ENCODE data around the gene IGFBP6.

IGFBP6 gene, protein sequence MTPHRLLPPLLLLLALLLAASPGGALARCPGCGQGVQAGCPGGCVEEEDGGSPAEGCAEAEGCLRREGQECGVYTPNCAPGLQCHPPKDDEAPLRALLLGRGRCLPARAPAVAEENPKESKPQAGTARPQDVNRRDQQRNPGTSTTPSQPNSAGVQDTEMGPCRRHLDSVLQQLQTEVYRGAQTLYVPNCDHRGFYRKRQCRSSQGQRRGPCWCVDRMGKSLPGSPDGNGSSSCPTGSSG

DNA sequence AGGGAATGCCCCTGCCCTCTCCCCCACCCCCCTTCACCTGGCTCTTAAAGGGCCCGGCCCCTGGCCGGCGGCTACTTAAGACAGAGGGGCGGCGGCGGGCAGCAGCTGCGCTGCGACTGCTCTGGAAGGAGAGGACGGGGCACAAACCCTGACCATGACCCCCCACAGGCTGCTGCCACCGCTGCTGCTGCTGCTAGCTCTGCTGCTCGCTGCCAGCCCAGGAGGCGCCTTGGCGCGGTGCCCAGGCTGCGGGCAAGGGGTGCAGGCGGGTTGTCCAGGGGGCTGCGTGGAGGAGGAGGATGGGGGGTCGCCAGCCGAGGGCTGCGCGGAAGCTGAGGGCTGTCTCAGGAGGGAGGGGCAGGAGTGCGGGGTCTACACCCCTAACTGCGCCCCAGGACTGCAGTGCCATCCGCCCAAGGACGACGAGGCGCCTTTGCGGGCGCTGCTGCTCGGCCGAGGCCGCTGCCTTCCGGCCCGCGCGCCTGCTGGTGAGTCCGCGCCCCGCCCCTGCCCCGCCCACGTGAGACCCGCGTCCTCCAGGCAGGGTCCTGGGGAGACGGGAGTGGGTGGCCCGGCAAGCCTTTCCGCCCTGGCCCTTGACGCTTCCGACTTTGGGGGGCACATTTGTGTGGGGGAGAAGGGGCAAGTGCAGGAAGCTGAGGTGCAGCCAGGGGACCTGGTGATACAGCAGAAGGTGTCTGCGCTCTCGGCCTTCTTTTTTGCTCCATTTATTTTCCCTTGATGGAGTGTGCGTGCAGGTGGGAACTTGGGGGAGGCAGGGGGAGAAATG, at the start of gene IGFBP6:
TSS of gene IGFBP6 (plus strand) at position 104 of the 790 bp plus-strand sequence. CDS start at position 155, 51 bp downstream.
- no peak for DNase-seq (ENCODE audit: low spot score)

DNA sequence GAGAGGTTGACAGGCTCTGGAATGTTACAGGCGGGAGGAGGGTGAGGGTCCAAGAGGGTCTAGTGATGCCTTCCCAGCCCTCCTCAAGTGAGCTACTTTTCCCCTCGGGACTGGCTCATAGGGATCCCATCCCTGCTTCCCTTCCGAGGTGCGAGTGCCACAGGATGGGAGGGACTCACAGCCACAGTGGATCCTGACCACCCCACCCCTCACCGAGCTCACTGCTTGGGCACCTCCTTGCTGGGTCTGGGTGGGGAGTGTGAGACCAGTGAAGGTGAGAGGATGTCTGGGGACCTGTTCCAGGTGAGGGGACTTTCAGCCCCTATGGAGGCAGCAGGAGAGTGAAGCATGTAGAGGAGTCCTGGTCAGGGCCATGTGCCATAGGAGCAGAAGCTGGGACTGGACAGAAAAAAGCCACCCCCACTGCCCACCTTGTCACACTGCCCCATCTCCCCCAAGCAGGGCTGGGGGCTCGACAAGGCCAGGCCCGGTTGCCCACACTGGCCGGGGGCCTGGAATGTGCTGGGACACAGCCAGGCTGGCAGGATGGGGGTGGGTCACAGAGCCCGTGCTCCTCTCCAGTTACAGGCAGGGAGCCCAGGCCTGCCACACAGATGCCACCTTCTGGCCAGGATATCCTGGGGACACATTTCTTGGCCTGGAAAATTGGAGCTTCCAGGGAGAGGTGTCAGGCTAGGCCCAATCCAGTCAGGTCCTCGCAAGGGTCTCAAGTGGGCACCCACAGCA, 49.3 kb upstream of the IGFBP6 start:
- DNase-seq (ENCODE audit: low spot score) = no peak

- no peak for DNase-seq (ENCODE audit: low spot score)
Measured at GRCh38 chr12:53048780-53049401, 48.6 kb upstream of the IGFBP6 start.

GRCh38 chr12:53049571-53050318, 47.7 kb upstream of the IGFBP6 start, which contains the start of gene TNS2:
Gene TNS2, plus strand, starts transcription at chr12:53050065. Its CDS starts 121 bp downstream, at chr12:53050186.
- no peak for DNase-seq (ENCODE audit: low spot score)

DNA sequence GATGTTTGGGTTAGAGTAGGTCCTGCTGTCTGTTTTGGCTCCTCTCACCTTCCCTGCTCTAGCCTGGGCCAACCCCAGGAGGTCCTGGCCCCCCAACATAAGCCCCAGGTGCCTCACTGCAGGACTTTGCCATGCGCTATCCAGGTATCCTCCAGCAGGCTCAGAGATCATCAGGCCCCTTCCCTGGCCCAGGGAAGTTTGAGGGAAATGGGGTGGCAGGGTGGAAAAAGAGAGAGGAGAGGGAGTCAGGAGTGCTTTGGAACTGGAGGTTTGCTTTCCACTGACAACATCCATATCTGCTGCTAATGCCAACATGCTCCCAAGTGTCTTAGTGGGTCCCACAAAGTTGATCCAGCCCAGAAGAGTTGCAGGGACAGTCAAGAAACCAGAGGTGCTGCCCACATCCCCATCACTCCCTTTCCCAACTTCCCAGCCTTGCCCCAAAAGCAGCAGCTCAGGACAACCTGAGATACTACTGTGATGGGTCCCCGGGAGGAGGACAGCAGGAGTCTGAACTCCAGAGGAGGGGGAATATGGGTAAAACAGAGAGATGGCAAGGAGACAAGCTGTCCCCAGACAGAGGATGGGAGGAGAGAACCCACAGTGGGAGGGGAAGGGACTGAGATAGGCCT, 46.9 kb upstream of the IGFBP6 start:
- DNase-seq (ENCODE audit: low spot score) = no peak

DNA sequence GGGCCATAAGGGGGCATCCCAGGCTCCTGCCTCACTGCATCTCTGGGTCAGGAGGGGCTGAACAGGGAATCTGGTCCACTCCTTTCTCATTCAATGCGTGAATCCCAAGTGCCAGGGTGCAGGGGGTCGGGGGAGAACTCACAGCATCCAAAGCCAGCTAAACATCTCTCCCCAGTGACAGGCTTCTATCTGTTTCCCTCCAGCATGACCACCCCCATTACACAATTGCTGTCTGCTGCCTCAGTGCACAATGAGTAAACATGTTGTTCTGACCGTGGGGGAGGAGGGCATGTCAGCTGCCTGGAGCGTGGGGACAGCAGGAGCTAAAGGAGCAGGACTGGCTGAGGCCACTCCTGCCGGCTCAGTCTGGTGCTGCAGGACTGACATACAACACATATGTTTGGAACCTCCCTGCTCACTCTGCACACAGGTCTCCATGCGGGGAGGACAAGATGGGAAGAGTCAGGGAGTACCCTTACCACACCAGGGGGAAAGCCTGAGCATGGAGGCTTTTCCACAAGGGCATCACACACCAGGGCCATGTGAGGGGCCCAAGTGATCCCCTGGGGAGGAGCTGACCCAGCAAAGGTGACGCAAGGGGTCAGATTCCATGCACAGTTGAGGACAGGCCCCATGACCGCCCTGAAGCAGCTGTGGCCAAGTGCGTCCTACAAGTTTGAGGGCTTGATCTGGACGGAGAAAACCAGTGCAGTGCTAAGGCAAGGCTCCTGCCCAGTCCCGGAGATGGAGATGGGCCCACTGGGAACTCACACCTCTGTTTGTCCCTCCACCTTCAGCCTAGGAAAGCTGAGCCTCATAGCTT, 46.2 kb upstream of the IGFBP6 start:
- no peak for DNase-seq (ENCODE audit: low spot score)

DNA sequence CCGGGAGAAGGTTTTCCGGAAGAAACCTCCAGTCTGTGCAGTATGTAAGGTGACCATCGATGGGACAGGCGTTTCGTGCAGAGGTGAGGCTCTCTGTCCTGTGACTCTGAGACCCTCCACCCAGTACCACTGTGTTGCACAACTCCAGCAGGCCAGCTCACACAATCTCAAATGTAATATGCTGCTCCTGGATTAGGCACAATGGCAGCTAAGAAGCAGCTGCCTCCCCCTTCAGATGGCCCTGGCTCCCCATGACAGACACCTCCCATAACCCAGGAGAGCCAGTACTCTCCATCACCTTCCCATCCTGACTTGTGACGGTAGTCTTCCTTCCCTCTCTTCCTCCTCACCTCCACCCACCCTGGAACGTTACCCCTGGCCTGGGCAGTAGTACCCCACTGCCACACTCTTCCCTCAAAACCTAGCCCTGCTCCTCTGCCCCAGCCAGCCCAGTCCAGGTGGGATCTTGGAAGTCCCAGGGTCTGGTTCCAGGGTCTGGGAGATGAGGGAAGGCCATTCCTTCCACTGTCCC, 45.5 kb upstream of the IGFBP6 start:
- no peak for DNase-seq (ENCODE audit: low spot score)

- DNase-seq (ENCODE audit: low spot score) = no peak
Measured at GRCh38 chr12:53052419-53053217, 44.8 kb upstream of the IGFBP6 start.

DNA sequence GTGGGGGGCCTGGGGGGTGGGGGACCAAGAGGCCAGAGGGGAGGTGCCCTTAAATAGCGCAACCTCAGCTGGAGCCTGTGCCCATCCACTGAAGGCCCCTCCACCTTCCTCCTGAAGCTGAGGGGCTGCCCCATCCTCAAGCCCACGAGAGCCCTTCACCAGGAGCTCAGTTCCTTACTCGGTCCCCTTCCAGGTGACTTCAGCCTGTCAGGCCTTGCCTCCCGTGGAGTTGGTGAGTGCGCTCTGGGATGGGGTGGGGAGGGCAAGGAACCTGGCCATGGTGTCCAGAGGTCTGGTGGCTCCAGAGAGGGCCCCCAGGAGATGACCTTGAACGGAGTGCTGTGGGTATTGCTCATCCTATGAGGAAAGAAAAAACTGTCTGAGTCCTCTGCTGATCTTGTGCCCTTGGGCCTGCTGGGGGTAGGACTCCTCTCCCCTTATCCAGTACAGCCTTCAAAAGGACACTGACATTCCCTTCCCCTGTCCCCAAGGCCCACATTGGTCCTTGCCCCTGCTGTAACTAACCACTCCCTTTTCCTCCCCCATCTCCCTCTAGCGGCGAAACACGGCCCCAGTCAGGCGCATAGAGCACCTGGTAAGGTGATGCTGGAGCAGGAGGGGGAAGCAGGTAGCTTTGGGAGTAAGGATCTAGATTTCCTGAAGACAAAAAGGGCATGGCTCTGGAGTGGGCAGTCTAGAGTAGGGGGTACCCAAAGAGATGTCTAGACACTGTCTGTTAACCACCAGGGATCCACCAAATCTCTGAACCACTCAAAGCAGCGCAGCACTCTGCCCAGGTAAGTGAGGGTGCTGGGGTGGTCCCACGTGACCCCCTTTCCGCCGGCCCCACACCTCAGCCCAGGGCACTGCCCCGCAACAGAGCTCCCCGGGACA, 44.0 kb upstream of the IGFBP6 start:
- DNase-seq (ENCODE audit: low spot score) = peak; percentile 54

- peak; percentile 94 for DNase-seq (ENCODE audit: low spot score)
Measured at GRCh38 chr12:53054112-53054878, 43.2 kb upstream of the IGFBP6 start.

DNA sequence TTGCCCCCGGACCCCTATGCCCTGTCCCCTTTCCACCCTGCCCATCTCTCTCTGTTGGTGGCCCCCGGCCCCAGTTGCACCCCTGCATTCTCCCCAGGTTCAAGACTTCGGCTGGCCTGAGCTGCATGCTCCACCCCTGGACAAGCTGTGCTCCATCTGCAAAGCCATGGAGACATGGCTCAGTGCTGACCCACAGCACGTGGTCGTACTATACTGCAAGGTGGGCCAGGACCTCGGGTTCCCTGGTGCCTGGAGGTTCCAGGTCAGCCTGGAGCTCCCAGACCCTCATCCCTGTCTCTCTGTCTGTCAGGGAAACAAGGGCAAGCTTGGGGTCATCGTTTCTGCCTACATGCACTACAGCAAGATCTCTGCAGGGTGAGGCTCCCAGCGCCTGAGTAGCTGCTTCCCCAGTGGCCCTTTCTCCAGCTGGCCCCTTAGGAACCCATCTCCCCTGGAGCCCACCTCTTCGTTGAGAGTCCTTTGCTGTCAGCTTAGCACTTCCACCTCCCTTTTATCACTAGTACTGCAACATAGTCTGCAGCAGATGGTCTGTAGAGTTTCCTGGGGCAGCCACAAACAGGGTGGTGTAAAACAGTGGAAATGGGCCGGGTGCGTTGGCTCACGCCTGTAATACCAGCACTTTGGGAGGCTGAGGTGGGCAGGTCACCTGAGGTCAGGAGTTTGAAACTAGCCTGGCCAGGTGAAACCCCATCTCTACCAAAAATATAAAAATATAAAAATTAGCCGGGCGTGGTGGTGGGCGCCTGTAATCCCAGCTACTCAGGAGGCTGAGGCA, 41.8 kb upstream of the IGFBP6 start:
- no peak for DNase-seq (ENCODE audit: low spot score)

- DNase-seq (ENCODE audit: low spot score) = no peak
Measured at GRCh38 chr12:53056296-53056695, 41.2 kb upstream of the IGFBP6 start.

DNA sequence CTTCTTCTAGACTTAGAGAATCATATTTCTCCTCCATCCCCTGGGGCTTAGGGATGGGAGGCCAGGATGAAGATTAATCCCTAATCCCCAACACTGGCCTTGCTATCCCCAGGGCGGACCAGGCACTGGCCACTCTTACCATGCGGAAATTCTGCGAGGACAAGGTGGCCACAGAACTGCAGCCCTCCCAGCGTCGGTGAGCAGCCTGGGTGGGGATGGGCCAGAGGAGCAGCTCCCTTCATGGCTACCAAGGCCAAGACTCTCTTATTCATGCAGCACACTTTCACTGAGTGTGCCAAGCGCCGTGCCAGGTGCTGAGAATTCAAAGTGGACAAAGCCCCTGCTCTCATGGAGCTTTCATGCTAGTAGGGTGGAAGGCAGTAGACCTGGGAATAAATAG, 40.6 kb upstream of the IGFBP6 start:
- DNase-seq (ENCODE audit: low spot score) = no peak

GRCh38 chr12:53057816-53058500, 39.5 kb upstream of the IGFBP6 start:
- no peak for DNase-seq (ENCODE audit: low spot score)

GRCh38 chr12:53058674-53059433, 38.6 kb upstream of the IGFBP6 start:
- DNase-seq (ENCODE audit: low spot score) = no peak
